ENCODE data around the gene CTSV. TPM values are rescaled to one million over a fixed set of nuclear protein-coding genes. Genes with fewer than 3 reads are reported as not detected.
"Not testable (repeated sequence)": the region's sequence is repeated elsewhere in the genome, so short reads cannot be mapped to it uniquely, and the experiment has no call there.

The CTSV gene
- total and polyA plus RNA-seq, 4 donors = 0.31 to 1.8 (median 0.52) TPM

DNA sequence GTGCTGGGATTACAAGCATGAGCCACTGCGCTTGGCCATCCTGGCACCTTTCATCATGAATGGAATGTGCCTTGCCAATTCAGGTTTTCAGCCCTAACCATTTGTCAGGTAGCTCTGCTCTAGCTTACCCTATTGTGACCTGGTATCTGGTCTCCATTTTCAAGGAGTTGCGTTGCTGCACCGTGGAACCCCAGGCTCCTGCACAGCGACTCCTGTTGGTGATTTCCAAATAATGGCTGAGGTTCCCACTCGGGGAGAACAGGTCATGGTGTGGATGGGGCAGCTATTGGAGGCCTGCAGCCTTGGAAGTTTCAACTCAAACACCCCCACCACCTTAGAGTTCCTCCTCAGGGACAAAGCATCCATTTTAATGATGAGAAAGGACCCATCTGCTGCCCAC is 18.7 kb upstream of the CTSV start:
- Histone ChIP-seq H3K36me3 (ENCODE audit: control insufficient read depth in 4 of 4, insufficient read depth in 4 of 4, low read length in 4 of 4) (no peaks in the 10 kb centered on the region), H3K27ac (ENCODE audit: low read depth in 1 of 2, low read length in 1 of 2) (no peak overlapping the region)

GRCh38 chr9:97055891-97056290 is 16.9 kb upstream of the CTSV start:
- not testable (repeated sequence) for ATAC-seq (ENCODE audit: insufficient read depth, low FRiP score); H3K4me1 ChIP-seq (ENCODE audit: control insufficient read depth in 5 of 5, insufficient read depth in 5 of 5, low read length in 5 of 5); H3K9me3 ChIP-seq (ENCODE audit: control insufficient read depth in 4 of 4, insufficient read depth in 3 of 4, low read length in 3 of 4); DNase-seq; H3K27me3 ChIP-seq (ENCODE audit: control insufficient read depth in 3 of 3, insufficient read depth in 3 of 3, low read length in 2 of 3); H3K4me3 ChIP-seq; H3K27ac ChIP-seq (ENCODE audit: low read depth in 1 of 2, low read length in 1 of 2); H3K9ac ChIP-seq (ENCODE audit: insufficient read depth in 1 of 2, low read length in 2 of 2); H3K36me3 ChIP-seq (ENCODE audit: control insufficient read depth in 4 of 4, insufficient read depth in 4 of 4, low read length in 4 of 4)
- WGBS, 2 donors = 87 to 93% methylated on average over 10 to 11 of the region's 13 CpGs

More for the DNA sequence above, 18.7 kb upstream of the CTSV start:
- Histone ChIP-seq H3K27me3 (ENCODE audit: control insufficient read depth in 3 of 3, insufficient read depth in 3 of 3, low read length in 2 of 3) (no peaks in the 10 kb centered on the region), H3K4me1 (ENCODE audit: control insufficient read depth in 5 of 5, insufficient read depth in 5 of 5, low read length in 5 of 5) (peaks cover 0 to 2% (median under 1%) of the 10 kb centered on the region in 5 donors), H3K9ac (ENCODE audit: insufficient read depth in 1 of 2, low read length in 2 of 2) (no peak overlapping the region), H3K9me3 (ENCODE audit: control insufficient read depth in 4 of 4, insufficient read depth in 3 of 4, low read length in 3 of 4) (peaks cover 0 to 2% (median 0%) of the 10 kb centered on the region in 4 donors), H3K4me3 (no peak overlapping the region)
- ATAC-seq (ENCODE audit: insufficient read depth, low FRiP score) (no peak), DNase-seq (no peak)
- WGBS, 2 donors = 94 to 96% methylated on average over 5 of the region's 5 CpGs
- TF ChIP-seq, protein P1, sequence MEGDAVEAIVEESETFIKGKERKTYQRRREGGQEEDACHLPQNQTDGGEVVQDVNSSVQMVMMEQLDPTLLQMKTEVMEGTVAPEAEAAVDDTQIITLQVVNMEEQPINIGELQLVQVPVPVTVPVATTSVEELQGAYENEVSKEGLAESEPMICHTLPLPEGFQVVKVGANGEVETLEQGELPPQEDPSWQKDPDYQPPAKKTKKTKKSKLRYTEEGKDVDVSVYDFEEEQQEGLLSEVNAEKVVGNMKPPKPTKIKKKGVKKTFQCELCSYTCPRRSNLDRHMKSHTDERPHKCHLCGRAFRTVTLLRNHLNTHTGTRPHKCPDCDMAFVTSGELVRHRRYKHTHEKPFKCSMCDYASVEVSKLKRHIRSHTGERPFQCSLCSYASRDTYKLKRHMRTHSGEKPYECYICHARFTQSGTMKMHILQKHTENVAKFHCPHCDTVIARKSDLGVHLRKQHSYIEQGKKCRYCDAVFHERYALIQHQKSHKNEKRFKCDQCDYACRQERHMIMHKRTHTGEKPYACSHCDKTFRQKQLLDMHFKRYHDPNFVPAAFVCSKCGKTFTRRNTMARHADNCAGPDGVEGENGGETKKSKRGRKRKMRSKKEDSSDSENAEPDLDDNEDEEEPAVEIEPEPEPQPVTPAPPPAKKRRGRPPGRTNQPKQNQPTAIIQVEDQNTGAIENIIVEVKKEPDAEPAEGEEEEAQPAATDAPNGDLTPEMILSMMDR (IDR thresholded peaks at IDR 0.05; ENCODE audit: control extremely low read depth, extremely low read depth) = no peak

DNA sequence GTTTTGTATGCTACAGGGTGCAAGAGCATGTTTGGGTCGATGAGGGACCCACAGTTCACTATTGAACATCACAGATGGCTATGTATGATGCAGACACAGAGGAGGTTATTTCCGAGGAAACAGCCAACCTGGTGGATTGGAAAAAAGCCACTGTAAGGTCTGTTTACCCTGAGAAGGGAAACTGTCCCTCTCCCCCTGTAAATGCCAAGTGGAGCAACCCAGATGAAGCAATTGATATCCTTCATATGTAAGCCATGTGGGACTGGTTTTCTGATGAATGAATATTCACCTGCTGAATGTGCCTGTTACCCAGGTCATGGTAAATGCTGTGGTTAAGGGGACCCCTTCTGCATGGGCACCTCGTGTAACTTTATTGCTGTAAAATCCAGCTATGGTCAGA is 14.8 kb upstream of the CTSV start:
- Histone ChIP-seq H3K9ac (ENCODE audit: insufficient read depth in 1 of 2, low read length in 2 of 2) (no peak overlapping the region), H3K9me3 (ENCODE audit: control insufficient read depth in 4 of 4, insufficient read depth in 3 of 4, low read length in 3 of 4) (peaks cover 0 to 2% (median 0%) of the 10 kb centered on the region in 4 donors), H3K27me3 (ENCODE audit: control insufficient read depth in 3 of 3, insufficient read depth in 3 of 3, low read length in 2 of 3) (no peaks in the 10 kb centered on the region), H3K27ac (ENCODE audit: low read depth in 1 of 2, low read length in 1 of 2) (no peak overlapping the region), H3K4me1 (ENCODE audit: control insufficient read depth in 5 of 5, insufficient read depth in 5 of 5, low read length in 5 of 5) (peaks cover 0 to 7% (median 3%) of the 10 kb centered on the region in 5 donors), H3K36me3 (ENCODE audit: control insufficient read depth in 4 of 4, insufficient read depth in 4 of 4, low read length in 4 of 4) (no peaks in the 10 kb centered on the region), H3K4me3 (no peak overlapping the region)
- TF ChIP-seq, protein P1 (IDR thresholded peaks at IDR 0.05; ENCODE audit: control extremely low read depth, extremely low read depth) = no peak
- no peak for ATAC-seq (ENCODE audit: insufficient read depth, low FRiP score)
- no peak for DNase-seq
- 43 to 52% methylated on average over 3 of the region's 3 CpGs for WGBS, 2 donors

DNA sequence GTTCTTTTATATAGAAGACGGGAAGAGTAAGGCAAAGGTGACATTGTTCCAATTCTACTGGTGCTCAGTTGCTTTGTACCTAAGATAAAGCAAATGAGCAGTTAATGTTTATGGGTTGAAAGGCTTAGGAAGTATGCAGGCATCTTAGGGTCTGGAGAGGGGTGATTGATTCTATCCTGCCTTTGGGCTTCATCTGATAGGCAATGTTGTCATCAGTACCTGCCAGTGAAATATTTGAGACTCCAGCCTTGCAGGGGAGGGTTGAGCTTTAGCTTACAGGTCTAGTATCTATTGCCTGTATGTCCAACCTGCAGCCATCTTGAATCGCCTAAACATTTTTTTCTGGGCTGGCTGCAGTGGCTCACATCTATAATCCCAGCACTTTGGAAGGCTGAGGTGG is 13.8 kb upstream of the CTSV start:
- DNase-seq (no peak), ATAC-seq (ENCODE audit: insufficient read depth, low FRiP score) (no peak)
- TF ChIP-seq, protein P1 (IDR thresholded peaks at IDR 0.05; ENCODE audit: control extremely low read depth, extremely low read depth) = no peak
- Histone ChIP-seq H3K27me3 (ENCODE audit: control insufficient read depth in 3 of 3, insufficient read depth in 3 of 3, low read length in 2 of 3) (no peaks in the 10 kb centered on the region), H3K9me3 (ENCODE audit: control insufficient read depth in 4 of 4, insufficient read depth in 3 of 4, low read length in 3 of 4) (peaks cover 0 to 2% (median 0%) of the 10 kb centered on the region in 4 donors), H3K4me1 (ENCODE audit: control insufficient read depth in 5 of 5, insufficient read depth in 5 of 5, low read length in 5 of 5) (peaks cover 0 to 7% (median 3%) of the 10 kb centered on the region in 5 donors), H3K36me3 (ENCODE audit: control insufficient read depth in 4 of 4, insufficient read depth in 4 of 4, low read length in 4 of 4) (no peaks in the 10 kb centered on the region), H3K27ac (ENCODE audit: low read depth in 1 of 2, low read length in 1 of 2) (no peak overlapping the region), H3K4me3 (no peak overlapping the region), H3K9ac (ENCODE audit: insufficient read depth in 1 of 2, low read length in 2 of 2) (no peak overlapping the region)
- 61 to 63% methylated on average over 2 of the region's 2 CpGs for WGBS, 2 donors

All from lung (tissue), 12 donors.